BJ (cell line): ENCODE data around the gene CIDEB. TPM values are rescaled to one million over a fixed set of nuclear protein-coding genes. Genes with fewer than 3 reads are reported as not detected.

Experiments
- CTCF ChIA-PET: fragments of 350-600 bp; formaldehyde crosslinking; extraction: SDS; loops from one replicate; lab custom pipeline; 2021; ENCODE audit warnings: antibody characterized with exemption, inconsistent platforms; lab: Yijun Ruan, JAX
- POLR2A ChIA-PET: fragments of 300-600 bp; sonication (Branson Sonifier 250); formaldehyde crosslinking; extraction: SDS; loops from one replicate; lab custom pipeline; 2021; ENCODE audit warnings: antibody characterized with exemption; lab: Charles Lee
- DNase-seq: peaks from one replicate; pipeline ENCODE4 v3.0.0-alpha.2; 2011; ENCODE audit warnings: low read depth
- H3K27me3 ChIP-seq: 2 replicates; pipeline ENCODE4 v1.6.0; 2011; ENCODE audit warnings: low read length; ENCODE audit not compliant: control insufficient read depth, insufficient read depth
- H3K36me3 ChIP-seq: 2 replicates; pipeline ENCODE4 v1.5.1; 2011; ENCODE audit warnings: low read length; ENCODE audit not compliant: control insufficient read depth, insufficient read depth
- H3K4me3 ChIP-seq: 2 replicates; pipeline ENCODE4 v1.5.1; 2011; ENCODE audit warnings: low read depth, mild to moderate bottlenecking, control low read depth, low read length
- CTCF ChIP-seq: IDR thresholded peaks from 2 replicates; pipeline ENCODE4 v1.5.1; 2011; ENCODE audit warnings: low read depth, mild to moderate bottlenecking, control low read depth, inconsistent platforms, low read length, moderate library complexity; ENCODE audit not compliant: insufficient read depth
- polyA plus RNA-seq: library from polyadenylated mRNA; depleted of rRNA; stranded (reverse); fragments of >200 nt; gene quantifications from 2 replicates; pipeline ENCODE4 v1.2.3, GENCODE V29; 2011

Gene CIDEB
- polyA plus RNA-seq, 1 experiment: 0.98 TPM

- CTCF ChIA-PET: interaction anchor here (1.1 to 3.9 kb wide), 5 partner anchors 9 to 170 kb away, joined by 3 to 16 read pairs (median 12); partner anchors contain the start of genes RABGGTA and TINF2
- no peak for DNase-seq
- POLR2A ChIA-PET: no interaction called here
- no peak overlapping the region for H3K4me3 ChIP-seq
- H3K36me3 ChIP-seq: peaks cover 8% of the 10 kb centered on the region
- no peak for TF ChIP-seq CTCF
- no peaks in the 10 kb centered on the region for H3K27me3 ChIP-seq
These were observed 45.8 kb downstream of the CIDEB start for GRCh38 chr14:24261969-24262327.

- no peak for TF ChIP-seq CTCF
- DNase-seq: no peak
- Histone ChIP-seq H3K36me3 (peaks cover 4% of the 10 kb centered on the region), H3K27me3 (no peaks in the 10 kb centered on the region), H3K4me3 (no peak overlapping the region)
- CTCF ChIA-PET: interaction anchor here (1.1 to 3.9 kb wide), 4 partner anchors 9 to 72 kb away, joined by 3 to 16 read pairs (median 14); partner anchors contain the start of genes RABGGTA and TINF2
- POLR2A ChIA-PET: interaction anchor here (0.6 kb wide), 1 partner anchor 117 kb away, joined by 3 read pairs; no protein-coding TSS in a partner anchor
These were observed 46.4 kb downstream of the CIDEB start for GRCh38 chr14:24261256-24261968.

GRCh38 chr14:24260780-24261157, 47.0 kb downstream of the CIDEB start:
- Histone ChIP-seq H3K27me3 (no peaks in the 10 kb centered on the region), H3K36me3 (peaks cover 2% of the 10 kb centered on the region), H3K4me3 (no peak overlapping the region)
- CTCF ChIA-PET: interaction anchor here (1.1 to 3.6 kb wide), 2 partner anchors 10 to 72 kb away, joined by 3 to 16 read pairs; partner anchors contain the start of gene RABGGTA
- POLR2A ChIA-PET: interaction anchor here (0.6 kb wide), 1 partner anchor 118 kb away, joined by 3 read pairs; no protein-coding TSS in a partner anchor
- no peak for TF ChIP-seq CTCF
- no peak for DNase-seq

GRCh38 chr14:24260026-24260779, 47.6 kb downstream of the CIDEB start:
- no peaks in the 10 kb centered on the region; the same call in 1 of the 2 replicates for H3K36me3 ChIP-seq
- CTCF ChIA-PET: interaction anchor here (3.6 kb wide), 1 partner anchor 11 kb away, joined by 16 read pairs; the partner anchor contains the start of gene RABGGTA
- no peak overlapping the region for H3K4me3 ChIP-seq
- no peaks in the 10 kb centered on the region for H3K27me3 ChIP-seq
- DNase-seq: no peak
- TF ChIP-seq CTCF: no peak
- POLR2A ChIA-PET: no interaction called here
